ENCODE measurements around the gene PAX2. TPM values are rescaled to one million over a fixed set of nuclear protein-coding genes. Genes with fewer than 3 reads are reported as not detected.

PAX2 gene
- polyA plus RNA-seq, 3 donors = not detected

DNA sequence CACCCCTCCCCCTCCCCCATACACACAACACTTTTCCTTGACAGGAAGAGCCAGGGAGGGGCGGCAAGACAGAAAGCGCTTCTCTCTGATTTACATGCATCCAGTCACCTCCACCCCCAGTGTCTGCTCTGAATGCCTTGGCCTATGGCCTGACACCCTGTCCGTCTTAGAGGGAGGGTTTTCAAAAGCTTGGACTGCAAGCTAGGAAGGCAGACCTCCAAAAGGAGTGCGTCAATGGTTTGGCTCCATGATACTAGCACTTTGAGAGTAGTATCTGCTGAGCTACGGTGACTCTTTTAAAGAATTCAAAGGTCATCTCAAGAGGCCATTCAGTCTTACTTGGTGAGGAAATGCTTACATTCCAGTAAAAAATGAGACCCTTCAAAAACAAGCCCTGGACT, 20.3 kb upstream of the PAX2 start:
- Histone ChIP-seq H3K9me3 (replicated peaks in 1 of 2; ENCODE audit: control insufficient read depth in 1 of 2, insufficient read depth in 1 of 2, low read length in 2 of 2) (peaks cover 0 to 20% of the 10 kb centered on the region in 2 donors), H3K9ac (ENCODE audit: insufficient read depth, low read length, poor library complexity, severe bottlenecking) (no peak overlapping the region), H3K27me3 (ENCODE audit: control insufficient read depth in 2 of 2, insufficient read depth in 2 of 2, low read length in 2 of 2) (peaks cover 85 to 92% of the 10 kb centered on the region in 2 donors), H3K4me3 (replicated peaks in 1 of 3; ENCODE audit: low read depth in 2 of 3, low read length in 3 of 3) (no peak overlapping the region), H3K36me3 (replicated peaks in 1 of 2; ENCODE audit: control insufficient read depth in 1 of 2, insufficient read depth in 2 of 2, low read length in 2 of 2) (no peaks in the 10 kb centered on the region), H3K27ac (ENCODE audit: low read depth in 1 of 2, low read length in 2 of 2) (no peak overlapping the region), H2AFZ (ENCODE audit: insufficient read depth, low read depth, low read length, poor library complexity, severe bottlenecking) (no peak overlapping the region), H3K79me2 (ENCODE audit: insufficient read depth, low read length) (no peaks in the 10 kb centered on the region), H3K4me1 (ENCODE audit: control insufficient read depth in 1 of 2, insufficient read depth in 2 of 2, low read length in 2 of 2) (peaks cover 7 to 13% of the 10 kb centered on the region in 2 donors), H4K20me1 (ENCODE audit: insufficient read depth, low read length) (no peaks in the 10 kb centered on the region), H3K4me2 (replicated peaks; ENCODE audit: extremely low read depth, low read length, poor library complexity, severe bottlenecking) (no peak overlapping the region)
- WGBS (ENCODE audit: insufficient coverage) = 68% methylated on average over 2 of the region's 5 CpGs
- intact Hi-C loops (cut with micrococcal nuclease) = no loop called here
- H3K36me3 Mint-ChIP-seq = peaks cover under 1 to 3% of the 10 kb centered on the region in 2 donors
- H3K4me1 Mint-ChIP-seq = peaks cover 11% of the 10 kb centered on the region
- TF ChIP-seq, protein P1, sequence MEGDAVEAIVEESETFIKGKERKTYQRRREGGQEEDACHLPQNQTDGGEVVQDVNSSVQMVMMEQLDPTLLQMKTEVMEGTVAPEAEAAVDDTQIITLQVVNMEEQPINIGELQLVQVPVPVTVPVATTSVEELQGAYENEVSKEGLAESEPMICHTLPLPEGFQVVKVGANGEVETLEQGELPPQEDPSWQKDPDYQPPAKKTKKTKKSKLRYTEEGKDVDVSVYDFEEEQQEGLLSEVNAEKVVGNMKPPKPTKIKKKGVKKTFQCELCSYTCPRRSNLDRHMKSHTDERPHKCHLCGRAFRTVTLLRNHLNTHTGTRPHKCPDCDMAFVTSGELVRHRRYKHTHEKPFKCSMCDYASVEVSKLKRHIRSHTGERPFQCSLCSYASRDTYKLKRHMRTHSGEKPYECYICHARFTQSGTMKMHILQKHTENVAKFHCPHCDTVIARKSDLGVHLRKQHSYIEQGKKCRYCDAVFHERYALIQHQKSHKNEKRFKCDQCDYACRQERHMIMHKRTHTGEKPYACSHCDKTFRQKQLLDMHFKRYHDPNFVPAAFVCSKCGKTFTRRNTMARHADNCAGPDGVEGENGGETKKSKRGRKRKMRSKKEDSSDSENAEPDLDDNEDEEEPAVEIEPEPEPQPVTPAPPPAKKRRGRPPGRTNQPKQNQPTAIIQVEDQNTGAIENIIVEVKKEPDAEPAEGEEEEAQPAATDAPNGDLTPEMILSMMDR (IDR thresholded peaks at IDR 0.05) = no peak
- no peak overlapping the region for H3K27ac Mint-ChIP-seq
- H3K9me3 Mint-ChIP-seq = peaks cover 0 to 25% (median 9%) of the 10 kb centered on the region in 7 donors
- H3K4me3 Mint-ChIP-seq = peak overlapping the region in 1 of 2 donors; percentile 85
- peaks cover 85 to 96% (median 92%) of the 10 kb centered on the region in 3 donors for H3K27me3 Mint-ChIP-seq (ENCODE audit: low read depth in 3 of 3)
- DNase-seq = no peak

DNA sequence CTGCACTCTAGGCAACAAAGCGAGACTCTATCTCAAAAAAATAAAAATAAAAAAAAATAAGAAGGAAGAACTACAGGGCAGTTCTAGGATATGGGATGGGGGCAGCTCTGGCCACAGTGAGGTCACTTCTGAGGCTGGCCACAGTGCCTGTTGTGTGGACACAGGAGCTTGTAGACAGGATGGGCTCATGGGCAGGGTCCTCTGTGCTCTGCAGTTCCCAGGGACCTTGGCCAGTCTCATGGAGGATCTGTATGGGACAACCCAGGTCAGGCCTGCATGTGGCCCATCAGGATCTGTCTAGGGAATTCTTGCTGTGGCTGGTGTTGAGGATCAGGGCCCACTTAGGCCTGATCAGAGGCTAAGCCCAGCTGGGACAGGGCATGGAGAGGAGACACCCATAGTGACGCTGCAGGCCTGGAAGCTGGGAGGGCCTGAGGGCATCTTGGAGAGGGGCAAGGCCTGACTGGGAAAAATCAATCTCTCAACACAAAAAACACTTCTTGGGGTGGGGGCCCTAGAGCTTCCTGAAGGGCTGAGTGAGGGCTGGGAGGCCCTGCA, 19.4 kb upstream of the PAX2 start:
- no peak for DNase-seq
- intact Hi-C loops (cut with micrococcal nuclease) = no loop called here
- no peak overlapping the region for H3K9ac ChIP-seq (ENCODE audit: insufficient read depth, low read length, poor library complexity, severe bottlenecking)
- no peaks in the 10 kb centered on the region for H4K20me1 ChIP-seq (ENCODE audit: insufficient read depth, low read length)
- H3K4me1 ChIP-seq (ENCODE audit: control insufficient read depth in 1 of 2, insufficient read depth in 2 of 2, low read length in 2 of 2) = peaks cover 16 to 21% of the 10 kb centered on the region in 2 donors
- H3K27ac Mint-ChIP-seq = peak overlapping the region in 1 of 7 donors; percentile 13
- H3K4me3 Mint-ChIP-seq = peak overlapping the region in 1 of 2 donors; percentile 85
- peaks cover 2 to 6% of the 10 kb centered on the region in 2 donors for H3K36me3 Mint-ChIP-seq
- H3K36me3 ChIP-seq (replicated peaks in 1 of 2; ENCODE audit: control insufficient read depth in 1 of 2, insufficient read depth in 2 of 2, low read length in 2 of 2) = no peaks in the 10 kb centered on the region
- peaks cover 0 to 31% (median 10%) of the 10 kb centered on the region in 7 donors for H3K9me3 Mint-ChIP-seq
- H3K4me3 ChIP-seq (replicated peaks in 1 of 3; ENCODE audit: low read depth in 2 of 3, low read length in 3 of 3) = no peak overlapping the region
- no CpG with 5 or more reads among the region's 2 CpGs for WGBS (ENCODE audit: insufficient coverage)
- H3K4me1 Mint-ChIP-seq = peaks cover 20% of the 10 kb centered on the region
- H3K9me3 ChIP-seq (replicated peaks in 1 of 2; ENCODE audit: control insufficient read depth in 1 of 2, insufficient read depth in 1 of 2, low read length in 2 of 2) = peaks cover 0 to 20% of the 10 kb centered on the region in 2 donors
- peaks cover 89 to 97% (median 96%) of the 10 kb centered on the region in 3 donors for H3K27me3 Mint-ChIP-seq (ENCODE audit: low read depth in 3 of 3)
- H3K79me2 ChIP-seq (ENCODE audit: insufficient read depth, low read length) = no peaks in the 10 kb centered on the region
- no peak overlapping the region for H2AFZ ChIP-seq (ENCODE audit: insufficient read depth, low read depth, low read length, poor library complexity, severe bottlenecking)
- H3K27ac ChIP-seq (ENCODE audit: low read depth in 1 of 2, low read length in 2 of 2) = no peak overlapping the region
- H3K4me2 ChIP-seq (replicated peaks; ENCODE audit: extremely low read depth, low read length, poor library complexity, severe bottlenecking) = no peak overlapping the region
- H3K27me3 ChIP-seq (ENCODE audit: control insufficient read depth in 2 of 2, insufficient read depth in 2 of 2, low read length in 2 of 2) = peaks cover 84 to 93% of the 10 kb centered on the region in 2 donors
- TF ChIP-seq, protein P1 (IDR thresholded peaks at IDR 0.05) = no peak

Data from CD14-positive monocyte (primary cell).